ENCODE measurements around the gene GRAMD1B. TPM values are rescaled to one million over a fixed set of nuclear protein-coding genes. Genes with fewer than 3 reads are reported as not detected.

GRAMD1B gene
- total RNA-seq, 1 experiment from 2014 or later: 82.1 TPM

DNA sequence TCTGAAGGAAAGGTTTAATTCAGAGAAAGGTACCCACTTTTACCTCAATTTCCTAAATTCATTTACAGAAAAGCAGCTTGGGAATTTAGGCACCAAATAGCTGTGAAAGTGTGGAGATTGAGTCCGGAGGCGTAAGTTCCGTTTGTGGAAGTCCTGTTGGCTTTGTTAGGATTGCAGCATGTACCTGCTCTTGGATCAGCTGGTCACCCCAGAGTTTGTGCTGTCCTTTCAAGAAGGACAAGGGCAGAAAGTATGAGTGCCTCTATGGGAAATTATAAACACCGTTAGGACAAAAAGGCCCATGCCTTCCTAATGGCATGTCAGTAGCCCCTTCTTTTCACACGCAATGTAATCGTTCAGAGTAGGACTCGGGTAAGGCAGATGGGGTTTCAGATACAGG is 126.6 kb downstream of the GRAMD1B start:
- Histone ChIP-seq H3K36me3 (ENCODE audit: low read depth, low read length) (no peaks in the 10 kb centered on the region), H3K27ac (ENCODE audit: low read length) (no peak overlapping the region), H4K20me1 (ENCODE audit: low read length) (peaks cover 7% of the 10 kb centered on the region), H2AFZ (ENCODE audit: low read length) (no peak overlapping the region), H3K9ac (ENCODE audit: low read length) (no peak overlapping the region), H3K4me3 (ENCODE audit: low read length) (no peak overlapping the region), H3K4me2 (ENCODE audit: low read length) (no peak overlapping the region), H3F3A (ENCODE audit: low read length, unreplicated experiment) (no peaks in the 10 kb centered on the region), H3K4me1 (ENCODE audit: insufficient read depth, low read length) (no peaks in the 10 kb centered on the region; the same call in 1 of the 2 replicates), H3K27me3 (ENCODE audit: low read length) (no peaks in the 10 kb centered on the region), H3K79me2 (ENCODE audit: low read length) (peaks cover 6% of the 10 kb centered on the region; the same call in 1 of the 2 replicates), H3K9me2 (replicated peaks; ENCODE audit: low read length) (no peaks in the 10 kb centered on the region), H3K9me3 (ENCODE audit: low read length) (no peaks in the 10 kb centered on the region)
- DNase-seq (no peak), ATAC-seq (no peak)
- no TSS peak for BruUV-seq (replicated peaks)
- intact Hi-C loops (cut with micrococcal nuclease): loop anchor here (10.0 kb wide), 1 partner anchor 152 kb away; no protein-coding TSS in a partner anchor
- no peak for TF ChIP-seq EZH2 (IDR thresholded peaks at IDR 0.05; ENCODE audit: low read length, unreplicated experiment)
- no peak for TF ChIP-seq EZH2phosphoT487 (IDR thresholded peaks at IDR 0.05; ENCODE audit: borderline replicate concordance, low read length)
- TF ChIP-seq, protein P1, sequence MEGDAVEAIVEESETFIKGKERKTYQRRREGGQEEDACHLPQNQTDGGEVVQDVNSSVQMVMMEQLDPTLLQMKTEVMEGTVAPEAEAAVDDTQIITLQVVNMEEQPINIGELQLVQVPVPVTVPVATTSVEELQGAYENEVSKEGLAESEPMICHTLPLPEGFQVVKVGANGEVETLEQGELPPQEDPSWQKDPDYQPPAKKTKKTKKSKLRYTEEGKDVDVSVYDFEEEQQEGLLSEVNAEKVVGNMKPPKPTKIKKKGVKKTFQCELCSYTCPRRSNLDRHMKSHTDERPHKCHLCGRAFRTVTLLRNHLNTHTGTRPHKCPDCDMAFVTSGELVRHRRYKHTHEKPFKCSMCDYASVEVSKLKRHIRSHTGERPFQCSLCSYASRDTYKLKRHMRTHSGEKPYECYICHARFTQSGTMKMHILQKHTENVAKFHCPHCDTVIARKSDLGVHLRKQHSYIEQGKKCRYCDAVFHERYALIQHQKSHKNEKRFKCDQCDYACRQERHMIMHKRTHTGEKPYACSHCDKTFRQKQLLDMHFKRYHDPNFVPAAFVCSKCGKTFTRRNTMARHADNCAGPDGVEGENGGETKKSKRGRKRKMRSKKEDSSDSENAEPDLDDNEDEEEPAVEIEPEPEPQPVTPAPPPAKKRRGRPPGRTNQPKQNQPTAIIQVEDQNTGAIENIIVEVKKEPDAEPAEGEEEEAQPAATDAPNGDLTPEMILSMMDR (conservative IDR thresholded peaks at IDR 0.05; ENCODE audit: low read depth, low read length): no peak
- ChIA-PET POLR2A (ENCODE audit: unreplicated experiment) (no interaction called here), CTCF (no interaction called here)

DNA sequence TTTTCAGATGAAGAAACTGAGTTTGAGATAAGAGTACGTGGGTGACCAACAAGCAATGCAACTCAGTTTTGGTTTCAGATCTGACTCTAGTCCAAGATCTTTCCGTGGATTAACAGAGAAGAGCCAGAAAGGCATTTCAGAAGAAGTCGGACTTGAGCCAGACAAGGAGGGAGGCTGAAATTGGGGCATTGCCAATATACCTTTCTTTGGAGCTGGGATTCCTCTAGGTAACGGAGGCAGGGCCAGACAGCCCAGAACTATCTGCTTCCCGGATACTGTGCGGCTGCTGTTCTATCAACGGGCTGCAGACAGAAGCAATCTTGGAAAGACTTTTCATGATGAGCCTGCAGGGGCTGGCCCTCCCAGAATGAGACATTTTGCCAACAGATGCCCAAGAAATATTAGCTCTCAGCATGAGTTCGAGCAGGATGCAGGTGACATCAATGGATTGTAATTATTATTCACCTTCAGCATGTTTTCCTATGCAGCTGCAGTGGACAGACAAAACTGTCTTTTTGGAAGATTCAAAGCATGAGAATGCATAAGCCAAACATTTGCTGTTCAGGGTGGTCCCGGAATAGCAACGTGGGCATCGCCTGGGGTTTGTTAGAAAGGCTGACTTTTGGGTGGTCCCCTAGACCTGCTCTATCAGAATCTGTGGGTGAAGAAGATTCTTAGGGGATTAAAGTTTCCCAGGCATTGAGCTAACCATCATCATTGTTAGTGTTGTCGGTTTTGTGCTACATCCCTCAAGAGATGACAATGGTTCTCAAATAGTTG is 128.7 kb downstream of the GRAMD1B start:
- Histone ChIP-seq H4K20me1 (ENCODE audit: low read length) (peaks cover 2% of the 10 kb centered on the region; the same call in 1 of the 2 replicates), H3K4me2 (ENCODE audit: low read length) (no peak overlapping the region), H3K27me3 (ENCODE audit: low read length) (no peaks in the 10 kb centered on the region), H3K9me2 (replicated peaks; ENCODE audit: low read length) (no peaks in the 10 kb centered on the region), H3F3A (ENCODE audit: low read length, unreplicated experiment) (no peaks in the 10 kb centered on the region), H3K9ac (ENCODE audit: low read length) (no peak overlapping the region), H3K27ac (ENCODE audit: low read length) (no peak overlapping the region), H3K79me2 (ENCODE audit: low read length) (peaks cover 6% of the 10 kb centered on the region; the same call in 1 of the 2 replicates), H3K4me1 (ENCODE audit: insufficient read depth, low read length) (no peaks in the 10 kb centered on the region; the same call in 1 of the 2 replicates), H3K36me3 (ENCODE audit: low read depth, low read length) (no peaks in the 10 kb centered on the region), H3K4me3 (ENCODE audit: low read length) (no peak overlapping the region), H2AFZ (ENCODE audit: low read length) (no peak overlapping the region), H3K9me3 (ENCODE audit: low read length) (no peaks in the 10 kb centered on the region)
- no TSS peak for BruUV-seq (replicated peaks)
- intact Hi-C loops (cut with micrococcal nuclease): loop anchor here (10.0 kb wide), 1 partner anchor 154 kb away; no protein-coding TSS in a partner anchor
- TF ChIP-seq, protein P1 (conservative IDR thresholded peaks at IDR 0.05; ENCODE audit: low read depth, low read length): no peak
- TF ChIP-seq EZH2 (IDR thresholded peaks at IDR 0.05; ENCODE audit: low read length, unreplicated experiment): no peak
- no peak for TF ChIP-seq EZH2phosphoT487 (IDR thresholded peaks at IDR 0.05; ENCODE audit: borderline replicate concordance, low read length)
- ATAC-seq (no peak), DNase-seq (no peak)
- POLR2A ChIA-PET (ENCODE audit: unreplicated experiment): interaction anchor here (0.6 kb wide), 1 partner anchor 40 kb away, joined by 3 read pairs; no protein-coding TSS in a partner anchor
- CTCF ChIA-PET: no interaction called here

DNA sequence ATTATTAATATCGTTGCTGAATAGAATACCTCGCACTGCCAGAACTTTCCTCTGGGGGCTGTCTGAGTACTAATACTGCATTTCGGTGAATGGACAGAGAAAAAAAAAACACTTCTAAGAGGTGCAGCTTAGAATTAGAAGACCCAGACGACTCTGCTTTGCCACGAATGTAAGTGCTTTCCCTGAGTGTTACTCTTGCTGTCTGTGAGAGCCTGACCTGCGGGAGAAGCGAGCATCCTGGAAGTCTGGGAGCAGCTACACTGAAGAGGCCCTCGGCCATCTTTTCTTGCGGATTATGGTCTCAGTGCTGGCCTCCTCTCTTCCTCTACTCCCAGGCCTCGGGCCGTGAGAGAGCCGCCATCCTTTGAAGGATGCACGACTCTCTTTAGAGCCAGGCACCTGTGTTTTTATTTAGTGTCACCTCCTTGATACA is 129.5 kb downstream of the GRAMD1B start:
- no peaks in the 10 kb centered on the region for H3K36me3 ChIP-seq (ENCODE audit: low read depth, low read length)
- no peak for ATAC-seq
- no peaks in the 10 kb centered on the region; the same call in 1 of the 2 replicates for H4K20me1 ChIP-seq (ENCODE audit: low read length)
- no peak overlapping the region for H3K4me2 ChIP-seq (ENCODE audit: low read length)
- peaks cover 8% of the 10 kb centered on the region; the same call in 1 of the 2 replicates for H3K79me2 ChIP-seq (ENCODE audit: low read length)
- H3K9ac ChIP-seq (ENCODE audit: low read length): no peak overlapping the region
- POLR2A ChIA-PET (ENCODE audit: unreplicated experiment): interaction anchor here (0.6 kb wide), 1 partner anchor 41 kb away, joined by 3 read pairs; no protein-coding TSS in a partner anchor
- H3K27ac ChIP-seq (ENCODE audit: low read length): no peak overlapping the region
- TF ChIP-seq EZH2 (IDR thresholded peaks at IDR 0.05; ENCODE audit: low read length, unreplicated experiment): no peak
- TF ChIP-seq, protein P1 (conservative IDR thresholded peaks at IDR 0.05; ENCODE audit: low read depth, low read length): peak; percentile 4; the same call in 1 of the 2 replicates
- no TSS peak for BruUV-seq (replicated peaks)
- H3K4me1 ChIP-seq (ENCODE audit: insufficient read depth, low read length): no peaks in the 10 kb centered on the region; the same call in 1 of the 2 replicates
- CTCF ChIA-PET: no interaction called here
- DNase-seq: no peak
- no peaks in the 10 kb centered on the region for H3K9me3 ChIP-seq (ENCODE audit: low read length)
- no peaks in the 10 kb centered on the region for H3F3A ChIP-seq (ENCODE audit: low read length, unreplicated experiment)
- intact Hi-C loops (cut with micrococcal nuclease): loop anchor here (10.0 kb wide), 1 partner anchor 155 kb away; no protein-coding TSS in a partner anchor
- H2AFZ ChIP-seq (ENCODE audit: low read length): no peak overlapping the region
- H3K4me3 ChIP-seq (ENCODE audit: low read length): no peak overlapping the region
- H3K9me2 ChIP-seq (replicated peaks; ENCODE audit: low read length): no peaks in the 10 kb centered on the region
- H3K27me3 ChIP-seq (ENCODE audit: low read length): no peaks in the 10 kb centered on the region
